ENCODE measurements around the gene DNAH12. TPM values are rescaled to one million over a fixed set of nuclear protein-coding genes. Genes with fewer than 3 reads are reported as not detected.

Gene DNAH12
- total and polyA plus RNA-seq, 9 of the 15 experiments (the other 6 are each of a cell fraction or from before 2014, with no cell fraction given) = 0.01 to 0.04 (median 0.01) TPM; not detected in 5

DNA sequence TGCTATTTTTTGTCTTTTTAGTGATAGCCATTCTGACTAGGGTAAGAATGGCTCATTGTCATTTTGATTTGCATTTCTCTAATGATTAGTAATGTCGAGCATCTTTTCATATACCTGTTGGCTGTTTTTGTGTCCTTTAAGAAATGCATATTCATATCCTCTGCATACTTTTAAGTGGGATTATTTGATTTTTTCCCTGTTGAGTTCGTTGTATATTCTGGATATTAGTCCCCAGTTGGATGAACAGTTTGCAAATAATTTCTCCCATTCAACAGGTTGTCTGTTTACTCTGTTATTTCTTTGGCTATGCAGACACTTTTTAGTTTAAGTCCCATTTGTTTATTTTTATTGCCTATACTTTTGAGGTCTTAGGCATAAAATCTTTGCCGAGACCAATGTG is 282.2 kb downstream of the DNAH12 start:
- 61% methylated on average over 3 of the region's 3 CpGs for WGBS (ENCODE audit: insufficient coverage, low coverage, missing lambda C conversion rate)
- ChIA-PET CTCF (ENCODE audit: low intra/inter-chr PET ratio) (no interaction called here), POLR2A (no interaction called here)
- no peak overlapping the region for H3K9ac ChIP-seq (ENCODE audit: insufficient read depth in 1 of 2, low read depth in 2 of 2, low read length in 2 of 2)
- in situ Hi-C loops (cut with MboI) (no loop called here), intact Hi-C loops (cut with micrococcal nuclease) (no loop called here)
- H3K4me2 ChIP-seq (ENCODE audit: insufficient read depth, low read length) = no peak overlapping the region
- no peaks in the 10 kb centered on the region for H3K9me1 ChIP-seq (ENCODE audit: control insufficient read depth, insufficient read depth, low read length)
- FAIRE-seq = no peak
- TF ChIP-seq NR1H2 (CRISPR knock-in tag; IDR thresholded peaks at IDR 0.05) (no peak), SIN3B (IDR thresholded peaks at IDR 0.05; ENCODE audit: low read depth) (no peak), HCFC1 (IDR thresholded peaks at IDR 0.05; ENCODE audit: low read depth, low read length) (no peak)
- ATAC-seq = no peak
- H3K4me1 ChIP-seq (replicated peaks in 1 of 2; ENCODE audit: control insufficient read depth in 2 of 2, insufficient read depth in 2 of 2, low read length in 2 of 2) = no peaks in the 10 kb centered on the region
- H3K9me3 ChIP-seq (replicated peaks; ENCODE audit: control insufficient read depth, insufficient read depth, low read depth, low read length) = no peaks in the 10 kb centered on the region
- no TSS peak for BruUV-seq (replicated peaks)
- H3K27ac ChIP-seq (ENCODE audit: extremely low read depth, low read depth, low read length) = no peak overlapping the region
- H3K27me3 ChIP-seq (ENCODE audit: control insufficient read depth in 2 of 2, insufficient read depth in 2 of 2, low read length in 2 of 2) = no peaks in the 10 kb centered on the region
- no peaks in the 10 kb centered on the region for H4K20me1 ChIP-seq (replicated peaks; ENCODE audit: control insufficient read depth, insufficient read depth, low read length)
- no peak overlapping the region for H3K4me3 ChIP-seq
- DNase-seq (ENCODE audit: extremely low read depth in 1 of 4, low spot score in 3 of 4) = no peak
- peaks cover 12% of the 10 kb centered on the region; the same call in 1 of the 3 replicates for H3K36me3 ChIP-seq (ENCODE audit: control insufficient read depth, insufficient read depth, low read length)
- H2AFZ ChIP-seq (ENCODE audit: low read depth, low read length) = no peak overlapping the region
- H3K79me2 ChIP-seq (ENCODE audit: control insufficient read depth, insufficient read depth, low read length) = no peaks in the 10 kb centered on the region

DNA sequence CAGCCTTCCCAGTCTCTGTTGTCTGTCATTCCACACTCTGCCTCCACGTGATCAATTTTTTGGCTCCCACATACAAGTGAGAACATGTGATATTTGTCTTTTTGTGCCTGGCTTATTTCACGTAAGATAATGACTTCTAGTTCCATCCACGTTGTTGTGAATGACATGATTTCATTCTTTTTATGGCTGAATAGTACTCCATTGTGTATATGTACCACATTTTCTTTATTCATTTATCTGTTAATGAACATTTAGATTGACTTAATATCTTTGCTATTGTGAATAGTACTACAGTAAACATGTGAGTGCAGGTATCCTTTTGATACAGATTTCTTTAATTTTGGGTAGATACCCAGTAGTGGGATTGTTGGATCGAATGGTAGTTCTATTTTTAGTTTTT is 283.0 kb downstream of the DNAH12 start:
- H3K9me3 ChIP-seq (replicated peaks; ENCODE audit: control insufficient read depth, insufficient read depth, low read depth, low read length) = no peaks in the 10 kb centered on the region
- no TSS peak for BruUV-seq (replicated peaks)
- WGBS (ENCODE audit: insufficient coverage, low coverage, missing lambda C conversion rate) = 65% methylated on average over 4 of the region's 4 CpGs
- H3K9ac ChIP-seq (ENCODE audit: insufficient read depth in 1 of 2, low read depth in 2 of 2, low read length in 2 of 2) = no peak overlapping the region
- no peaks in the 10 kb centered on the region for H3K27me3 ChIP-seq (ENCODE audit: control insufficient read depth in 2 of 2, insufficient read depth in 2 of 2, low read length in 2 of 2)
- DNase-seq (ENCODE audit: extremely low read depth in 1 of 4, low spot score in 3 of 4) = no peak
- no peaks in the 10 kb centered on the region for H3K9me1 ChIP-seq (ENCODE audit: control insufficient read depth, insufficient read depth, low read length)
- ATAC-seq = no peak
- ChIA-PET CTCF (ENCODE audit: low intra/inter-chr PET ratio) (no interaction called here), POLR2A (no interaction called here)
- intact Hi-C loops (cut with micrococcal nuclease) (no loop called here), in situ Hi-C loops (cut with MboI) (no loop called here)
- no peak overlapping the region for H3K27ac ChIP-seq (ENCODE audit: extremely low read depth, low read depth, low read length)
- no peak overlapping the region for H3K4me3 ChIP-seq
- H3K36me3 ChIP-seq (ENCODE audit: control insufficient read depth, insufficient read depth, low read length) = peaks cover 12% of the 10 kb centered on the region; the same call in 1 of the 3 replicates
- FAIRE-seq = no peak
- H3K79me2 ChIP-seq (ENCODE audit: control insufficient read depth, insufficient read depth, low read length) = no peaks in the 10 kb centered on the region
- no peak overlapping the region for H2AFZ ChIP-seq (ENCODE audit: low read depth, low read length)
- H4K20me1 ChIP-seq (replicated peaks; ENCODE audit: control insufficient read depth, insufficient read depth, low read length) = no peaks in the 10 kb centered on the region
- no peak overlapping the region for H3K4me2 ChIP-seq (ENCODE audit: insufficient read depth, low read length)
- H3K4me1 ChIP-seq (replicated peaks in 1 of 2; ENCODE audit: control insufficient read depth in 2 of 2, insufficient read depth in 2 of 2, low read length in 2 of 2) = no peaks in the 10 kb centered on the region
- TF ChIP-seq, protein P1, sequence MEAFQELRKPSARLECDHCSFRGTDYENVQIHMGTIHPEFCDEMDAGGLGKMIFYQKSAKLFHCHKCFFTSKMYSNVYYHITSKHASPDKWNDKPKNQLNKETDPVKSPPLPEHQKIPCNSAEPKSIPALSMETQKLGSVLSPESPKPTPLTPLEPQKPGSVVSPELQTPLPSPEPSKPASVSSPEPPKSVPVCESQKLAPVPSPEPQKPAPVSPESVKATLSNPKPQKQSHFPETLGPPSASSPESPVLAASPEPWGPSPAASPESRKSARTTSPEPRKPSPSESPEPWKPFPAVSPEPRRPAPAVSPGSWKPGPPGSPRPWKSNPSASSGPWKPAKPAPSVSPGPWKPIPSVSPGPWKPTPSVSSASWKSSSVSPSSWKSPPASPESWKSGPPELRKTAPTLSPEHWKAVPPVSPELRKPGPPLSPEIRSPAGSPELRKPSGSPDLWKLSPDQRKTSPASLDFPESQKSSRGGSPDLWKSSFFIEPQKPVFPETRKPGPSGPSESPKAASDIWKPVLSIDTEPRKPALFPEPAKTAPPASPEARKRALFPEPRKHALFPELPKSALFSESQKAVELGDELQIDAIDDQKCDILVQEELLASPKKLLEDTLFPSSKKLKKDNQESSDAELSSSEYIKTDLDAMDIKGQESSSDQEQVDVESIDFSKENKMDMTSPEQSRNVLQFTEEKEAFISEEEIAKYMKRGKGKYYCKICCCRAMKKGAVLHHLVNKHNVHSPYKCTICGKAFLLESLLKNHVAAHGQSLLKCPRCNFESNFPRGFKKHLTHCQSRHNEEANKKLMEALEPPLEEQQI (IDR thresholded peaks at IDR 0.05) = no peak
- TF ChIP-seq ZBTB7A (IDR thresholded peaks at IDR 0.05; ENCODE audit: borderline replicate concordance, control insufficient read depth, low read depth, low read length) = no peak
- TF ChIP-seq KLF13 (tag; IDR thresholded peaks at IDR 0.05; ENCODE audit: borderline replicate concordance, low read depth) = no peak
